ENCODE data around the gene DDN. TPM values are rescaled to one million over a fixed set of nuclear protein-coding genes. Genes with fewer than 3 reads are reported as not detected.

DDN gene
- total and polyA plus RNA-seq, 2 donors (not counting 1 experiment from before 2014, with no cell fraction given) = 0.10 to 0.75 TPM

GRCh38 chr12:49043241-49043640 lies 44.1 kb upstream of the DDN start:
- Histone ChIP-seq H3K27ac (ENCODE audit: low read length in 2 of 2) (no peak overlapping the region), H2AFZ (ENCODE audit: insufficient read depth, low read depth, low read length, poor library complexity, severe bottlenecking) (no peak overlapping the region), H3K9me3 (ENCODE audit: control extremely low read depth in 1 of 3, control insufficient read depth in 2 of 3, insufficient read depth in 1 of 3, low read length in 2 of 3) (no peaks in the 10 kb centered on the region), H3K79me2 (ENCODE audit: control insufficient read depth, insufficient read depth, low read length) (peaks cover 42% of the 10 kb centered on the region), H4K20me1 (ENCODE audit: control insufficient read depth, insufficient read depth, low read length, poor library complexity, severe bottlenecking) (peaks cover 38% of the 10 kb centered on the region), H3K4me2 (replicated peaks; ENCODE audit: low read depth, low read length, poor library complexity, severe bottlenecking) (no peak overlapping the region), H3K36me3 (replicated peaks in 1 of 2; ENCODE audit: control extremely low read depth in 1 of 2, control insufficient read depth in 1 of 2, extremely low read depth in 1 of 2, insufficient read depth in 2 of 2, low read length in 1 of 2) (peaks cover 2 to 95% of the 10 kb centered on the region in 2 experiments), H3K27me3 (replicated peaks in 1 of 4; ENCODE audit: control extremely low read depth in 1 of 4, control insufficient read depth in 3 of 4, insufficient read depth in 4 of 4, low read length in 3 of 4) (no peaks in the 10 kb centered on the region), H3K9ac (ENCODE audit: low read length) (no peak overlapping the region), H3K4me3 (ENCODE audit: control extremely low read depth in 1 of 5, extremely low read depth in 1 of 5, insufficient read depth in 1 of 5, low read depth in 2 of 5, low read length in 4 of 5) (no peak overlapping the region), H3K4me1 (ENCODE audit: control insufficient read depth in 2 of 2, insufficient read depth in 2 of 2, low read length in 2 of 2) (no peaks in the 10 kb centered on the region)
- DNase-seq (no peak), ATAC-seq (ENCODE audit: low read depth) (no peak)
- no peaks in the 10 kb centered on the region for H3K27me3 Mint-ChIP-seq
- no peak overlapping the region for H3K27ac Mint-ChIP-seq
- WGBS (ENCODE audit: insufficient coverage) = 98% methylated on average over 4 of the region's 4 CpGs
- no peaks in the 10 kb centered on the region for H3K9me3 Mint-ChIP-seq (ENCODE audit: insufficient read depth)
- peaks cover 2% of the 10 kb centered on the region for H3K4me1 Mint-ChIP-seq
- ChIA-PET CTCF (interaction anchor here (0.6 to 4.2 kb wide), 16 partner anchors 9 to 190 kb away, joined by 3 to 25 read pairs (median 4); partner anchors contain the start of genes DDN and FKBP11), POLR2A (no interaction called here)
- intact Hi-C loops (cut with micrococcal nuclease) = no loop called here
- no peak for TF ChIP-seq EZH2 (IDR thresholded peaks at IDR 0.05; ENCODE audit: borderline replicate concordance, insufficient read depth, low read depth, low read length, poor library complexity, severe bottlenecking)
- TF ChIP-seq, protein P1, sequence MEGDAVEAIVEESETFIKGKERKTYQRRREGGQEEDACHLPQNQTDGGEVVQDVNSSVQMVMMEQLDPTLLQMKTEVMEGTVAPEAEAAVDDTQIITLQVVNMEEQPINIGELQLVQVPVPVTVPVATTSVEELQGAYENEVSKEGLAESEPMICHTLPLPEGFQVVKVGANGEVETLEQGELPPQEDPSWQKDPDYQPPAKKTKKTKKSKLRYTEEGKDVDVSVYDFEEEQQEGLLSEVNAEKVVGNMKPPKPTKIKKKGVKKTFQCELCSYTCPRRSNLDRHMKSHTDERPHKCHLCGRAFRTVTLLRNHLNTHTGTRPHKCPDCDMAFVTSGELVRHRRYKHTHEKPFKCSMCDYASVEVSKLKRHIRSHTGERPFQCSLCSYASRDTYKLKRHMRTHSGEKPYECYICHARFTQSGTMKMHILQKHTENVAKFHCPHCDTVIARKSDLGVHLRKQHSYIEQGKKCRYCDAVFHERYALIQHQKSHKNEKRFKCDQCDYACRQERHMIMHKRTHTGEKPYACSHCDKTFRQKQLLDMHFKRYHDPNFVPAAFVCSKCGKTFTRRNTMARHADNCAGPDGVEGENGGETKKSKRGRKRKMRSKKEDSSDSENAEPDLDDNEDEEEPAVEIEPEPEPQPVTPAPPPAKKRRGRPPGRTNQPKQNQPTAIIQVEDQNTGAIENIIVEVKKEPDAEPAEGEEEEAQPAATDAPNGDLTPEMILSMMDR (IDR thresholded peaks at IDR 0.05) = no peak
- H3K4me3 Mint-ChIP-seq = no peak overlapping the region

DNA sequence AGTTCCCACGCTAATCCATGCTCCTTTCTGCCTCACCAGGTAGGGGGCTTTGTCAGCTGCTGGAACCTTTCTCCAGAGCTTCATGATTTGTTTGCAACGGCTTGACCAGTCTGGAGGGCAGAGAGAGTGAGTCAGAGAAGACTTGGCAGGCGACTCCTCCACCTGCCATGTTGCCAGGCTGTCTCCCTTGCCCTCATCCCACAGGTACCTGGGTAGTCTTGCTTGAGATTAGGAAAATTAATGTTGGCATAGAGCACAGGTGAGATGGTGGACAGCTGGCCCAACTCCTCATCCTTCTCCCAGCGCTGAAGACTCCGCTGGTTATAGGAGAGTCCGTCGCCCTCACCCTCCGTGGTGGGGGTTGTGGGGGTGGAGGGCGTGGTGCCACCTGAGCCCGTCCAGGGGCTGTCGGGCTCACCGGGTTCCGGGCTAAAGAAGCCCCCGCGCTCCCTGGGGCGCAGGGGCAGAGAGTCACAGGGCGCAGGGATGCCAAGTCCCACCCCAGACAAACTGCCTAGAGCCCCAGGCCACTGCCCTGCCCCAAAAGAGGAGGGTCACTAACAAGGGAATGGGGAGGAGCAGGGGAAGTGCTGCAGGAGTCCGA lies 42.8 kb upstream of the DDN start:
- Histone ChIP-seq H4K20me1 (ENCODE audit: control insufficient read depth, insufficient read depth, low read length, poor library complexity, severe bottlenecking) (peaks cover 38% of the 10 kb centered on the region), H3K79me2 (ENCODE audit: control insufficient read depth, insufficient read depth, low read length) (peaks cover 41% of the 10 kb centered on the region), H3K9me3 (ENCODE audit: control extremely low read depth in 1 of 3, control insufficient read depth in 2 of 3, insufficient read depth in 1 of 3, low read length in 2 of 3) (no peaks in the 10 kb centered on the region), H3K36me3 (replicated peaks in 1 of 2; ENCODE audit: control extremely low read depth in 1 of 2, control insufficient read depth in 1 of 2, extremely low read depth in 1 of 2, insufficient read depth in 2 of 2, low read length in 1 of 2) (peaks cover 2 to 97% of the 10 kb centered on the region in 2 experiments), H3K4me1 (ENCODE audit: control insufficient read depth in 2 of 2, insufficient read depth in 2 of 2, low read length in 2 of 2) (no peaks in the 10 kb centered on the region), H3K27ac (ENCODE audit: low read length in 2 of 2) (no peak overlapping the region), H3K27me3 (replicated peaks in 1 of 4; ENCODE audit: control extremely low read depth in 1 of 4, control insufficient read depth in 3 of 4, insufficient read depth in 4 of 4, low read length in 3 of 4) (no peaks in the 10 kb centered on the region), H3K9ac (ENCODE audit: low read length) (no peak overlapping the region), H3K4me2 (replicated peaks; ENCODE audit: low read depth, low read length, poor library complexity, severe bottlenecking) (no peak overlapping the region), H2AFZ (ENCODE audit: insufficient read depth, low read depth, low read length, poor library complexity, severe bottlenecking) (no peak overlapping the region), H3K4me3 (ENCODE audit: control extremely low read depth in 1 of 5, extremely low read depth in 1 of 5, insufficient read depth in 1 of 5, low read depth in 2 of 5, low read length in 4 of 5) (no peak overlapping the region)
- Mint-ChIP-seq H3K27ac (no peak overlapping the region), H3K4me1 (peaks cover 2% of the 10 kb centered on the region), H3K27me3 (no peaks in the 10 kb centered on the region), H3K9me3 (ENCODE audit: insufficient read depth) (no peaks in the 10 kb centered on the region), H3K4me3 (no peak overlapping the region)
- ATAC-seq (ENCODE audit: low read depth) (no peak), DNase-seq (no peak)
- intact Hi-C loops (cut with micrococcal nuclease) = no loop called here
- WGBS (ENCODE audit: insufficient coverage) = 96% methylated on average over 3 of the region's 18 CpGs
- CTCF ChIA-PET = interaction anchor here (0.8 to 1.0 kb wide), 2 partner anchors 21 to 22 kb away, joined by 3 read pairs; no protein-coding TSS in a partner anchor
- TF ChIP-seq, protein P1 (IDR thresholded peaks at IDR 0.05) = no peak
- TF ChIP-seq EZH2 (IDR thresholded peaks at IDR 0.05; ENCODE audit: borderline replicate concordance, insufficient read depth, low read depth, low read length, poor library complexity, severe bottlenecking) = no peak
- POLR2A ChIA-PET = interaction anchor here (0.6 kb wide), 1 partner anchor 30 kb away, joined by 3 read pairs; no protein-coding TSS in a partner anchor

Measured in B cell (primary cell).